BJ (cell line): ENCODE measurements around the gene KRT81. TPM values are rescaled to one million over a fixed set of nuclear protein-coding genes. Genes with fewer than 3 reads are reported as not detected.

Experiments used
- CTCF ChIA-PET: fragments of 350-600 bp; formaldehyde crosslinking; extraction: SDS; loops from one replicate; lab custom pipeline; 2021; ENCODE audit warnings: antibody characterized with exemption, inconsistent platforms; lab: Yijun Ruan, JAX
- POLR2A ChIA-PET: fragments of 300-600 bp; sonication (Branson Sonifier 250); formaldehyde crosslinking; extraction: SDS; loops from one replicate; lab custom pipeline; 2021; ENCODE audit warnings: antibody characterized with exemption; lab: Charles Lee
- DNase-seq: peaks from one replicate; pipeline ENCODE4 v3.0.0-alpha.2; 2011; ENCODE audit warnings: low read depth
- H3K27me3 ChIP-seq: 2 replicates; pipeline ENCODE4 v1.6.0; 2011; ENCODE audit warnings: low read length; ENCODE audit not compliant: control insufficient read depth, insufficient read depth
- H3K36me3 ChIP-seq: 2 replicates; pipeline ENCODE4 v1.5.1; 2011; ENCODE audit warnings: low read length; ENCODE audit not compliant: control insufficient read depth, insufficient read depth
- H3K4me3 ChIP-seq: 2 replicates; pipeline ENCODE4 v1.5.1; 2011; ENCODE audit warnings: low read depth, mild to moderate bottlenecking, control low read depth, low read length
- polyA plus RNA-seq: library from polyadenylated mRNA; depleted of rRNA; stranded (reverse); fragments of >200 nt; gene quantifications from 2 replicates; pipeline ENCODE4 v1.2.3, GENCODE V29; 2011
- TF ChIP-seq, protein P1 (sequence below): IDR thresholded peaks from 2 replicates; pipeline ENCODE4 v1.5.1; 2011; ENCODE audit warnings: low read depth, mild to moderate bottlenecking, control low read depth, inconsistent platforms, low read length, moderate library complexity; ENCODE audit not compliant: insufficient read depth

The KRT81 gene
- polyA plus RNA-seq, 1 experiment: 24.7 TPM

DNA sequence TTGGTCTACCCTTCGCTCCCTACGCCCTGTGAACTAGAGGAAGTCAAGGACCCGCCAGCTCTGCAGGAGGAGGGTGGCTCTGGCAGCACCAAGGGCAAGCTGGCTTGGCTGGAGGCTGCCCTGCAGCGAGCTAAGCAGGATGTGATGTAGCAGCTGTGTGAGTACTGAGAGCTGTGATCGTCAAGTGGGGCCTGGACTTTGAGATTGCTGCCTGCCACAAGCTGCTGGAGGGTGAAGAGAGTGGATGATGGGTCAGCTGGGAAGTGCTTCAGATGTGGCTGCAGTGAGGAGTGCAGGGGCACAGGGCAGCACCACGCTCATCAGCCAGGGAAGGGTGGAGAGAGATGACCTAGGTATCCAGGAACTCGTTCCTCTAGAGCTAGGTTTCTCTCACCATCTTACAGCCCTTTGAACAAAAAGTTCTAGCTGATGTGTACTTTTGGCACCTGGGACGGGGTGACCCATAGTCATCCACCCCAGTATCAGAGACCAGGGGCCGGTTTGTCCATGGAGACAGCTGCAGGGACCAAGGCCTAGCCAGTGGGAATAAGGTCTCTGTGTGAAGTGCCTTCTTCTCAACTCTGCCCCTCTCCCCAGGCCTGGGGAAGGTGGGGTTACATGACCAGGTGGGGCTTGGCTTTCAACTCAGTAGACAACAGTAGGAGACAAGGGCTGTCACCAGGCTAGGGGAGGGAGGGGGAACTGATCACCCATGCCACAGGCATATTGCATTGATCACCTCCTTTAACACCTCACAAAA is 13.7 kb downstream of the KRT81 start:
- DNase-seq: no peak

DNA sequence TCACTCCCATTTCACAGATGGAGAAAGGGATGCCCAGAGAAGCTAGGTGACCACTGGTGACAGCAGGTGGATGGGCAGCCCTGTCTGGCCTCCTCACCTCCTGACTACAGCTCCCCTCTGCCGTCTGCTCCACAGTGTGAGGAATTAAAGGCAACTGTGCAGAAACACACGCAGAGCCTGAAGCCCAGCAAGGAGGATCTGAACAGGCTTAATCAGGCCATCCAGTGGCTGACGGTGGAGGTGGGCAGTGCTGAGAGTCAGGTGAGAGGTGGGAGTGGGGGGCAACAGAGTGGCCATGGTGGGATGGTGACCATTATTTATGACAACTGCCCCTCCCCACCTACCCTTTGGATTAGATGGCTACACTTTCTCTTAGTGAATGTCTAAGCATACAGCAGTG is 15.6 kb downstream of the KRT81 start:
- no peak overlapping the region for H3K4me3 ChIP-seq
- ChIA-PET CTCF (interaction anchor here (1.0 to 1.2 kb wide), 2 partner anchors 17 to 55 kb away, joined by 3 read pairs; no protein-coding TSS in a partner anchor), POLR2A (no interaction called here)

More for the DNA sequence above, 13.7 kb downstream of the KRT81 start:
- H3K4me3 ChIP-seq: no peak overlapping the region
- ChIA-PET CTCF (interaction anchor here (0.6 to 5.3 kb wide), 18 partner anchors 9 to 123 kb away, joined by 3 to 86 read pairs (median 10); partner anchors contain the start of genes KRT7 and KRT80), POLR2A (no interaction called here)
- TF ChIP-seq, protein P1, sequence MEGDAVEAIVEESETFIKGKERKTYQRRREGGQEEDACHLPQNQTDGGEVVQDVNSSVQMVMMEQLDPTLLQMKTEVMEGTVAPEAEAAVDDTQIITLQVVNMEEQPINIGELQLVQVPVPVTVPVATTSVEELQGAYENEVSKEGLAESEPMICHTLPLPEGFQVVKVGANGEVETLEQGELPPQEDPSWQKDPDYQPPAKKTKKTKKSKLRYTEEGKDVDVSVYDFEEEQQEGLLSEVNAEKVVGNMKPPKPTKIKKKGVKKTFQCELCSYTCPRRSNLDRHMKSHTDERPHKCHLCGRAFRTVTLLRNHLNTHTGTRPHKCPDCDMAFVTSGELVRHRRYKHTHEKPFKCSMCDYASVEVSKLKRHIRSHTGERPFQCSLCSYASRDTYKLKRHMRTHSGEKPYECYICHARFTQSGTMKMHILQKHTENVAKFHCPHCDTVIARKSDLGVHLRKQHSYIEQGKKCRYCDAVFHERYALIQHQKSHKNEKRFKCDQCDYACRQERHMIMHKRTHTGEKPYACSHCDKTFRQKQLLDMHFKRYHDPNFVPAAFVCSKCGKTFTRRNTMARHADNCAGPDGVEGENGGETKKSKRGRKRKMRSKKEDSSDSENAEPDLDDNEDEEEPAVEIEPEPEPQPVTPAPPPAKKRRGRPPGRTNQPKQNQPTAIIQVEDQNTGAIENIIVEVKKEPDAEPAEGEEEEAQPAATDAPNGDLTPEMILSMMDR: no peak
- H3K36me3 ChIP-seq: no peaks in the 10 kb centered on the region
- H3K27me3 ChIP-seq: no peaks in the 10 kb centered on the region

DNA sequence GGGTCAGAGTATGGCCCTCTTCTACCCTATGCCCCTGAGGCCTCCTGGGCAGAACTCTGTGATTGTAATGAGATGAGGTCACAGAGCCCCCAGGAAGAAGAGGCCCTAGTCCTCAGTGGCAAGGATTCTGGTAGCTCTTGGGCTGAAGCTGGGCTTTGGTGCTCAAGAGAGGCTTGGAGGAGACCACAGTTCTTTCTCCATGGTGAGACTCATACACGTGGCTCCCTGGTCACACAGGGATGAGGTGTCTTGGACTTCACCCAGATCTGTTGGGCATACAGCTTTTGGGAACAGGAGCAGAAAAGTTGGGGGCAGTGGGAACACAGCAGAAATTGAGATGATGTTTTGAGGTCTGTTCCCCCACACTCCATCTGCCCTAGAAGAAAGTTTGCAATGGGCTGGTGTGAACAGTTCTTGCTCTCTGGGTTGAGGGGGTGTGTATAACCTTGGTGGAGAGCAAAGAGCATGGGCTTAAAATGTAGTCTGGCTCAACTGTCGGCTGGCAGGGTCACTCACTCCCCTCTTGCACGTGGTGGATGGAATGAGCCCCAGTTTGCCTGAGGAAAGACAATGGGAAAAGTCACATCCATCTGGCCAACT is 16.7 kb downstream of the KRT81 start, which contains the start of gene KRT86:
KRT86 (plus strand) TSS at position 125 of the 600 bp plus-strand sequence. CDS start 27,272 bp downstream, outside the sequence.
- Histone ChIP-seq H3K27me3 (no peaks in the 10 kb centered on the region), H3K4me3 (no peak within 1 kb of the TSS), H3K36me3 (no peaks in the 10 kb centered on the region)
- ChIA-PET POLR2A (no interaction called here), CTCF (interaction anchor here (0.9 to 1.4 kb wide), 4 partner anchors 16 to 54 kb away, joined by 3 to 4 read pairs (median 3); no protein-coding TSS in a partner anchor)
- TF ChIP-seq, protein P1: no peak
- DNase-seq: no peak

More for the DNA sequence above, 15.6 kb downstream of the KRT81 start:
- no peaks in the 10 kb centered on the region for H3K36me3 ChIP-seq
- TF ChIP-seq, protein P1: no peak
- DNase-seq: no peak
- no peaks in the 10 kb centered on the region for H3K27me3 ChIP-seq

DNA sequence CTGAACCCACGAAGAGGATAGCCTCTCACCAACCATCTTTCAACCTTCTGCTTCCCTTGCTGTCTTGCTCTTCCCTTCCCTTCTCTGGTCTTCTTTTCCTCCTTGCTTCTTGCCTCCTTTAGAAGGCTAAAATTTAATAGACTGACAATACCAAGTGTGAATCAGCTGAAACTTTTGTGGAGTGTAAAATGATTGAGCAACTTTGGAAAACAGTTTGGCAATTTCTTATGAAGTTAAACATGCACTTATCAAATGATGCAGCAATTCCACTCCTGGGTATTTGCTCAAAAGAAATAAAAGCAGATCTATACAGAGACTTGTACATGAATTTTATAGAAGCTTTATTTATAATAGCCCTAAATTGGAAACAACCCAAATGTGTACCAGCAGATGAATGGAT is 20.2 kb downstream of the KRT81 start:
- H3K4me3 ChIP-seq: no peak overlapping the region
- TF ChIP-seq, protein P1: no peak
- no peak for DNase-seq
- POLR2A ChIA-PET: no interaction called here
- H3K27me3 ChIP-seq: no peaks in the 10 kb centered on the region
- CTCF ChIA-PET: interaction anchor here (1.2 to 9.9 kb wide), 2 partner anchors 8 to 55 kb away, joined by 3 to 86 read pairs; no protein-coding TSS in a partner anchor
- no peaks in the 10 kb centered on the region for H3K36me3 ChIP-seq

DNA sequence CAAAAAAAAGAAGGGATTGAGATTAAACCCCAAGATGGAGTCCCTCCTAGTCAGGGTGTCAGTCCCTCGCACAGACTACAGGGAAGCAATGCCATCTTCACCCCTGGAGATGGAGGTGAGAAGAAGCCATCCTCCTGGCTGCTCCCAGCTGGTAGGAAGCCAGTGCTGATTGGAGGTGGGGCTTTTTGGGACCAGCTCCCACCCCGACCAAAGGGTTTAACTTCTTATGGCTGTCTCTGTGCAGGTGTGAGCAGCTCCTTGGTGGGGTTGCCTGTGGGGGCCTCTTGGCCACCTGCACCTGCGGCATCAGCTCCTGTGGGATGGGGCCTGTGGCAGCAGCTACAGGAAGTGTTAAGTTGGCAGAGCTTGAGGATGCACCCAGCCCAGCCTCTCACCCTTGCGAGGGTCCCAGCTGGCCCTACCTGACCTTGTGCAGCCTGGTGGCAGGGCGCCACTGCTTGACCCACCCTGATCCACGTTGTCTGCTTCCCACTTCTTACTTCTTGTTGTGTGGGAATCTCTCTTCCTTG is 20.7 kb downstream of the KRT81 start:
- CTCF ChIA-PET: interaction anchor here (1.2 to 9.9 kb wide), 3 partner anchors 9 to 56 kb away, joined by 3 to 86 read pairs (median 4); no protein-coding TSS in a partner anchor
- TF ChIP-seq, protein P1: no peak
- Histone ChIP-seq H3K36me3 (no peaks in the 10 kb centered on the region), H3K27me3 (no peaks in the 10 kb centered on the region), H3K4me3 (no peak overlapping the region)
- POLR2A ChIA-PET: no interaction called here
- no peak for DNase-seq
